ENCODE results near the gene CENPQ.
A peak's percentile ranks its signal among the peaks of the same experiment; 100 is the strongest.

CENPQ gene

GRCh38 chr6:49531774-49532569 lies 68.8 kb downstream of the CENPQ start:
- Histone ChIP-seq H3K4me1 (ENCODE audit: low read length) (no peaks in the 10 kb centered on the region), H4K20me1 (ENCODE audit: insufficient read depth, low read length) (no peaks in the 10 kb centered on the region), H2AFZ (ENCODE audit: low read depth, low read length) (peak overlapping the region; percentile 87), H3K9me3 (ENCODE audit: insufficient read depth, low read length) (no peaks in the 10 kb centered on the region), H3K4me3 (ENCODE audit: low read length) (peak overlapping the region; percentile 63), H3K27me3 (ENCODE audit: low read depth, low read length) (no peaks in the 10 kb centered on the region), H3K36me3 (replicated peaks; ENCODE audit: low read depth, low read length) (no peaks in the 10 kb centered on the region), H3K4me2 (ENCODE audit: low read length) (peak overlapping the region; percentile 59), H3K27ac (ENCODE audit: low read length) (no peak overlapping the region), H3K9ac (ENCODE audit: low read length) (peak overlapping the region; percentile 36), H3K79me2 (ENCODE audit: low read length) (no peaks in the 10 kb centered on the region)
- TF ChIP-seq, protein P1, sequence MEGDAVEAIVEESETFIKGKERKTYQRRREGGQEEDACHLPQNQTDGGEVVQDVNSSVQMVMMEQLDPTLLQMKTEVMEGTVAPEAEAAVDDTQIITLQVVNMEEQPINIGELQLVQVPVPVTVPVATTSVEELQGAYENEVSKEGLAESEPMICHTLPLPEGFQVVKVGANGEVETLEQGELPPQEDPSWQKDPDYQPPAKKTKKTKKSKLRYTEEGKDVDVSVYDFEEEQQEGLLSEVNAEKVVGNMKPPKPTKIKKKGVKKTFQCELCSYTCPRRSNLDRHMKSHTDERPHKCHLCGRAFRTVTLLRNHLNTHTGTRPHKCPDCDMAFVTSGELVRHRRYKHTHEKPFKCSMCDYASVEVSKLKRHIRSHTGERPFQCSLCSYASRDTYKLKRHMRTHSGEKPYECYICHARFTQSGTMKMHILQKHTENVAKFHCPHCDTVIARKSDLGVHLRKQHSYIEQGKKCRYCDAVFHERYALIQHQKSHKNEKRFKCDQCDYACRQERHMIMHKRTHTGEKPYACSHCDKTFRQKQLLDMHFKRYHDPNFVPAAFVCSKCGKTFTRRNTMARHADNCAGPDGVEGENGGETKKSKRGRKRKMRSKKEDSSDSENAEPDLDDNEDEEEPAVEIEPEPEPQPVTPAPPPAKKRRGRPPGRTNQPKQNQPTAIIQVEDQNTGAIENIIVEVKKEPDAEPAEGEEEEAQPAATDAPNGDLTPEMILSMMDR (IDR thresholded peaks at IDR 0.05; ENCODE audit: low read depth, low read length), result peak; percentile 100
- no peak for TF ChIP-seq EZH2phosphoT487 (IDR thresholded peaks at IDR 0.05; ENCODE audit: low read depth)

- Histone ChIP-seq H3K4me1 (ENCODE audit: low read length) (no peaks in the 10 kb centered on the region), H3K4me2 (ENCODE audit: low read length) (no peak overlapping the region), H3K27me3 (ENCODE audit: low read depth, low read length) (no peaks in the 10 kb centered on the region), H4K20me1 (ENCODE audit: insufficient read depth, low read length) (no peaks in the 10 kb centered on the region), H3K4me3 (ENCODE audit: low read length) (no peak overlapping the region), H3K9me3 (ENCODE audit: insufficient read depth, low read length) (no peaks in the 10 kb centered on the region), H2AFZ (ENCODE audit: low read depth, low read length) (no peak overlapping the region), H3K27ac (ENCODE audit: low read length) (no peak overlapping the region), H3K79me2 (ENCODE audit: low read length) (no peaks in the 10 kb centered on the region), H3K9ac (ENCODE audit: low read length) (no peak overlapping the region), H3K36me3 (replicated peaks; ENCODE audit: low read depth, low read length) (no peaks in the 10 kb centered on the region)
- TF ChIP-seq EZH2phosphoT487 (IDR thresholded peaks at IDR 0.05; ENCODE audit: low read depth), result no peak
- TF ChIP-seq, protein P1 (IDR thresholded peaks at IDR 0.05; ENCODE audit: low read depth, low read length), result no peak
Observed at GRCh38 chr6:49535795-49536194, 72.6 kb downstream of the CENPQ start.

DNA sequence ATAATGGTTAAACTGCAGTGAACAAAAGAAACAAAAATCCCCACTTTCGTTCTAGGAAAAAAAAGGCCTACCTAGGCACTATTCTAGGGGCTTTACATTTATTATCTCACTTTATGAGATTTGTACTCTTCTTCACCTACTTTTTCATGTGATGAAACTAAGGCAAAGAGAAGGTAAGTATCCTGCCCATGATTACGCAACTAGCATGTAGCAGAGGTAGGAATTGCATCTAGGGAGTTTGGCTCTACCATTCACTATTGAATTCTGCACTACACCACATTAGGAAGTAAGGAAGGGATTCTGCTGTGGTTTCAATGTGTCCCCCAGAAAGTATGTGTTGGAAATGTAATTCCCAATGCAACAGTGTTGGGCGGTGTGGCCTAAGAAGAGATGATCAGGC lies 75.9 kb downstream of the CENPQ start:
- no peak overlapping the region for H3K9ac ChIP-seq (ENCODE audit: low read length)

DNA sequence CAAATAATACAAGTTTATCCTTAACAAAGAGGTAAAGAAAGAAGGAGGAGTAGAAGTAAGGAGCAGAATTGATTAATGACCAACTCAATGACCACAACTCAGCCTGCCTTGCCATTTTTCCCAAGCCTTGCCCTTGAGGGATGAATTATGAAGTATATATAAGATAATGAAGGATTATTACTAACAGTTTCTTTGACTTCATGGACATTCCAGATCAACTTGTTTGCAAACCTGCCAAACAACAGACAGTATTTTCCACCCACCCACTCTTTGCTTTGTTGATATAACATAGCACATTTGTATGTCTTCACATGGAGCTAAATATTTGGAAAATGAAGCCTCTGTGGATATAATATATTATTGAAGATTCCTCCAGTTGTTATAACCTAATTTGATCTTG lies 77.4 kb downstream of the CENPQ start:
- H3K27ac ChIP-seq (ENCODE audit: low read length), result no peak overlapping the region
- H3K4me1 ChIP-seq (ENCODE audit: low read length), result no peaks in the 10 kb centered on the region
- H3K9ac ChIP-seq (ENCODE audit: low read length), result no peak overlapping the region
- H3K4me3 ChIP-seq (ENCODE audit: low read length), result no peak overlapping the region
- no peaks in the 10 kb centered on the region for H4K20me1 ChIP-seq (ENCODE audit: insufficient read depth, low read length)
- H3K4me2 ChIP-seq (ENCODE audit: low read length), result no peak overlapping the region
- no peaks in the 10 kb centered on the region for H3K79me2 ChIP-seq (ENCODE audit: low read length)
- H2AFZ ChIP-seq (ENCODE audit: low read depth, low read length), result no peak overlapping the region
- no peaks in the 10 kb centered on the region for H3K27me3 ChIP-seq (ENCODE audit: low read depth, low read length)
- H3K9me3 ChIP-seq (ENCODE audit: insufficient read depth, low read length), result no peaks in the 10 kb centered on the region
- no peak for TF ChIP-seq EZH2phosphoT487 (IDR thresholded peaks at IDR 0.05; ENCODE audit: low read depth)
- TF ChIP-seq, protein P1 (IDR thresholded peaks at IDR 0.05; ENCODE audit: low read depth, low read length), result no peak
- no peaks in the 10 kb centered on the region for H3K36me3 ChIP-seq (replicated peaks; ENCODE audit: low read depth, low read length)

More for the DNA sequence above, 75.9 kb downstream of the CENPQ start:
- Histone ChIP-seq H3K36me3 (replicated peaks; ENCODE audit: low read depth, low read length) (no peaks in the 10 kb centered on the region), H4K20me1 (ENCODE audit: insufficient read depth, low read length) (no peaks in the 10 kb centered on the region), H3K27me3 (ENCODE audit: low read depth, low read length) (no peaks in the 10 kb centered on the region), H3K9me3 (ENCODE audit: insufficient read depth, low read length) (no peaks in the 10 kb centered on the region), H3K79me2 (ENCODE audit: low read length) (no peaks in the 10 kb centered on the region), H3K27ac (ENCODE audit: low read length) (no peak overlapping the region), H2AFZ (ENCODE audit: low read depth, low read length) (no peak overlapping the region), H3K4me3 (ENCODE audit: low read length) (no peak overlapping the region), H3K4me1 (ENCODE audit: low read length) (no peaks in the 10 kb centered on the region), H3K4me2 (ENCODE audit: low read length) (no peak overlapping the region)
- TF ChIP-seq, protein P1 (IDR thresholded peaks at IDR 0.05; ENCODE audit: low read depth, low read length), result no peak

Data from OCI-LY3 (cell line).